Adrenal gland (tissue), 5 donors: ENCODE results near the gene ERBB3.
"Not testable (repeated sequence)": the region's sequence is repeated elsewhere in the genome, so short reads cannot be mapped to it uniquely, and the experiment has no call there.

ENCODE experiments used
- POLR2A ChIP-seq, 2 donors: fragments of 450-650 bp; IDR thresholded peaks; one replicate each; pipeline ENCODE4 v1.6.1; 2017; ENCODE audit warnings: antibody characterized with exemption in 2 of 2, mild to moderate bottlenecking in 2 of 2, moderate library complexity in 1 of 2
- TF ChIP-seq, protein P1 (sequence below), 6 experiments: fragments of 450-650 bp in 4 of 6; fragments of 200-600 bp in 2 of 6; sonication (generic) in 1 of 6; IDR thresholded peaks; 1 replicate in 5 of 6; 2 replicates in 1 of 6; pipeline versions ENCODE4 v1.5.1 to v1.8.0; 2016 to 2021; ENCODE audit warnings: antibody characterized with exemption in 6 of 6, mild to moderate bottlenecking in 2 of 6, moderate library complexity in 1 of 6
- donor health status: DM: no; HTN: no; CAD: no.

DNA sequence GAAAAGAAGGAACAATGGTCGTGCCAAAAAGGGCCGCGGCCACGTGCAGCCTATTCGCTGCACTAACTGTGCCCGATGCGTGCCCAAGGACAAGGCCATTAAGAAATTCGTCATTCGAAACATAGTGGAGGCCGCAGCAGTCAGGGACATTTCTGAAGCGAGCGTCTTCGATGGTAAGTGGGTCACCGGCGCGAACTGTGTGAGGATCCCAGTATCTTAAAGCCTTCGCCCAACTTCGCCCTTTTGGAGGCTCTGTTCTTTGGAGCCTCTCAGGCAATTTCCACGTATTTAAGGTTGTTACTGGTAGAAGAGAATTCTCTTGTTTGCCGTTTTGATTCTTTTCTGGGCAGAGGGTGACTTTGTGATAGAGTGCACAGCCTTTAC lies 37.5 kb upstream of the ERBB3 start:
- TF ChIP-seq POLR2A (IDR thresholded peaks at IDR 0.05): not testable (repeated sequence)
- TF ChIP-seq, protein P1, sequence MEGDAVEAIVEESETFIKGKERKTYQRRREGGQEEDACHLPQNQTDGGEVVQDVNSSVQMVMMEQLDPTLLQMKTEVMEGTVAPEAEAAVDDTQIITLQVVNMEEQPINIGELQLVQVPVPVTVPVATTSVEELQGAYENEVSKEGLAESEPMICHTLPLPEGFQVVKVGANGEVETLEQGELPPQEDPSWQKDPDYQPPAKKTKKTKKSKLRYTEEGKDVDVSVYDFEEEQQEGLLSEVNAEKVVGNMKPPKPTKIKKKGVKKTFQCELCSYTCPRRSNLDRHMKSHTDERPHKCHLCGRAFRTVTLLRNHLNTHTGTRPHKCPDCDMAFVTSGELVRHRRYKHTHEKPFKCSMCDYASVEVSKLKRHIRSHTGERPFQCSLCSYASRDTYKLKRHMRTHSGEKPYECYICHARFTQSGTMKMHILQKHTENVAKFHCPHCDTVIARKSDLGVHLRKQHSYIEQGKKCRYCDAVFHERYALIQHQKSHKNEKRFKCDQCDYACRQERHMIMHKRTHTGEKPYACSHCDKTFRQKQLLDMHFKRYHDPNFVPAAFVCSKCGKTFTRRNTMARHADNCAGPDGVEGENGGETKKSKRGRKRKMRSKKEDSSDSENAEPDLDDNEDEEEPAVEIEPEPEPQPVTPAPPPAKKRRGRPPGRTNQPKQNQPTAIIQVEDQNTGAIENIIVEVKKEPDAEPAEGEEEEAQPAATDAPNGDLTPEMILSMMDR (IDR thresholded peaks at IDR 0.05): not testable (repeated sequence)
